K562 (cell line): Measurements from ENCODE around the gene CENPB. TPM values are rescaled to one million over a fixed set of nuclear protein-coding genes. Genes with fewer than 3 reads are reported as not detected.

ENCODE experiments used
- ATAC-seq: fragments of 200-7000 bp; cut with Tn5 transposase; 3 replicates; pipeline ENCODE4 v1.9.1; 2020; ENCODE audit warnings: moderate library complexity
- BruUV-seq: library from RNA; stranded (reverse); fragments of 400-500 nt; replicated peaks from 2 replicates; lab custom pipeline; 2021; lab: Mats Ljungman, UMichigan
- CTCF ChIA-PET: fragments of 300-600 bp; formaldehyde crosslinking; extraction: SDS; loops from one replicate; lab custom pipeline; 2021; ENCODE audit warnings: low intra/inter-chr PET ratio; lab: Yijun Ruan, JAX
- POLR2A ChIA-PET: fragments of 300-600, 350-650 bp; sonication (Branson Sonifier 250); formaldehyde crosslinking; extraction: SDS; loops from one replicate; lab custom pipeline; 2021; ENCODE audit warnings: antibody characterized with exemption, inconsistent platforms; lab: Yijun Ruan, JAX
- DNase-seq, 4 experiments: peaks; one replicate each; pipeline versions ENCODE4 v3.0.0 to v3.0.0-alpha.2; 2011 to 2018; ENCODE audit warnings: low spot score in 3 of 4, mixed read lengths in 3 of 4; ENCODE audit errors: extremely low read depth in 1 of 4
- FAIRE-seq: peaks from 2 replicates; lab custom pipeline; 2011; peaks lifted over from hg19 to GRCh38; lab: Jason Lieb, UNC
- H2AFZ ChIP-seq: 2 replicates; pipeline ENCODE4 v1.6.0; 2011; ENCODE audit warnings: low read depth, low read length, control low read depth, inconsistent platforms
- H3K27ac ChIP-seq: fragments of 200-600 bp; 3 replicates; pipeline ENCODE4 v1.8.0; 2011; ENCODE audit warnings: low read depth, mild to moderate bottlenecking, control low read depth, inconsistent platforms, low read length, moderate library complexity, mixed read lengths; ENCODE audit errors: extremely low read depth
- H3K27me3 ChIP-seq, 2 experiments: fragments of 300-600 bp in 1 of 2; 2 replicates in 1 of 2; 3 replicates in 1 of 2; pipeline versions ENCODE4 v1.6.0 to v1.8.0; 2011; ENCODE audit warnings: inconsistent platforms in 2 of 2, low read length in 2 of 2, mild to moderate bottlenecking in 1 of 2, mixed read lengths in 1 of 2, moderate library complexity in 1 of 2; ENCODE audit not compliant: control insufficient read depth in 2 of 2, insufficient read depth in 2 of 2
- H3K36me3 ChIP-seq: fragments of 300-600 bp; 3 replicates; pipeline ENCODE4 v1.8.0; 2011; ENCODE audit warnings: mild to moderate bottlenecking, low read length, inconsistent platforms; ENCODE audit not compliant: control insufficient read depth, insufficient read depth
- H3K4me1 ChIP-seq, 2 experiments: fragments of 200-600 bp in 1 of 2; replicated peaks in 1 of 2; 2 replicates in 1 of 2; 3 replicates in 1 of 2; pipeline versions ENCODE4 v1.5.1 to v1.8.0; 2011; ENCODE audit warnings: inconsistent platforms in 2 of 2, low read length in 2 of 2, mild to moderate bottlenecking in 1 of 2, mixed read lengths in 1 of 2, moderate library complexity in 1 of 2; ENCODE audit not compliant: control insufficient read depth in 2 of 2, insufficient read depth in 2 of 2
- H3K4me2 ChIP-seq: 2 replicates; pipeline ENCODE4 v1.6.1; 2011; ENCODE audit warnings: low read length, control low read depth, inconsistent platforms, mixed read lengths; ENCODE audit not compliant: insufficient read depth
- H3K4me3 ChIP-seq: fragments of 200-600 bp; sonication (generic), shearing (Covaris generic); 2 replicates; pipeline ENCODE4 v1.5.1; 2016; ENCODE audit warnings: control low read depth, inconsistent platforms
- H3K79me2 ChIP-seq: fragments of 200-600 bp; 3 replicates; pipeline ENCODE4 v1.8.0; 2011; ENCODE audit warnings: low read length, inconsistent platforms; ENCODE audit not compliant: control insufficient read depth, insufficient read depth
- H3K9ac ChIP-seq, 2 experiments: 2 replicates each; pipeline versions ENCODE4 v1.6.0 to v1.6.1; 2011; ENCODE audit warnings: low read depth in 2 of 2, low read length in 2 of 2, control low read depth in 1 of 2, inconsistent platforms in 1 of 2, mild to moderate bottlenecking in 1 of 2, mixed read lengths in 1 of 2; ENCODE audit not compliant: insufficient read depth in 1 of 2
- H3K9me1 ChIP-seq: one replicate; pipeline ENCODE4 v1.6.0; 2011; ENCODE audit warnings: inconsistent platforms, mild to moderate bottlenecking, low read length, moderate library complexity; ENCODE audit not compliant: control insufficient read depth, insufficient read depth
- H3K9me3 ChIP-seq: replicated peaks from 2 replicates; pipeline ENCODE4 v1.5.1; 2011; ENCODE audit warnings: low read depth, low read length, inconsistent platforms; ENCODE audit not compliant: control insufficient read depth, insufficient read depth
- H4K20me1 ChIP-seq: replicated peaks from 2 replicates; pipeline ENCODE4 v1.6.1; 2011; ENCODE audit warnings: low read length, inconsistent platforms, mixed read lengths; ENCODE audit not compliant: control insufficient read depth, insufficient read depth
- ARID1B ChIP-seq: fragments of 450-650 bp; IDR thresholded peaks from 2 replicates; pipeline ENCODE4 v1.6.1; 2016; ENCODE audit warnings: antibody characterized with exemption, mild to moderate bottlenecking, inconsistent platforms
- DIDO1 ChIP-seq: fragments of 450-650 bp; IDR thresholded peaks from 2 replicates; pipeline ENCODE4 v1.6.1; 2016; ENCODE audit warnings: low read depth, missing biosample characterization, missing genetic modification characterization
- ELF1 ChIP-seq: fragments of 200-800 bp; sonication (Bioruptor generic); IDR thresholded peaks from 2 replicates; pipeline ENCODE4 v1.6.1; 2016; ENCODE audit warnings: missing genetic modification characterization, missing compliant biosample characterization
- JUN ChIP-seq, 2 experiments: sonication (generic) in 1 of 2; formaldehyde crosslinking in 1 of 2; IDR thresholded peaks; 2 replicates each; pipeline versions ENCODE4 v1.6.1 to v1.8.0; 2012 to 2022; ENCODE audit warnings: borderline replicate concordance in 2 of 2, mild to moderate bottlenecking in 2 of 2, improper control_type of control experiment in 1 of 2, low read depth in 1 of 2, low read length in 1 of 2, missing genetic modification reagents in 1 of 2
- MBD2 ChIP-seq: sonication (generic); IDR thresholded peaks from 2 replicates; pipeline ENCODE4 v1.6.1; 2016; ENCODE audit warnings: low read depth, borderline replicate concordance
- RBFOX2 ChIP-seq: fragments of 200-400 bp; formaldehyde crosslinking; IDR thresholded peaks from 2 replicates; pipeline ENCODE4 v1.6.1; 2017; ENCODE audit warnings: low read depth, mild to moderate bottlenecking, low read length, moderate library complexity
- RFX7 ChIP-seq: fragments of 250-450 bp; sonication (Bioruptor Pico); IDR thresholded peaks from 2 replicates; pipeline ENCODE4 v1.5.1; 2021; ENCODE audit warnings: mild to moderate bottlenecking
- ZKSCAN3 ChIP-seq: fragments of 250-450 bp; sonication (Bioruptor Pico); IDR thresholded peaks from 2 replicates; pipeline ENCODE4 v1.4.0; 2020
- ZNF274 ChIP-seq: IDR thresholded peaks from 2 replicates; pipeline ENCODE4 v1.6.1; 2011; ENCODE audit warnings: low read depth, mild to moderate bottlenecking, low read length, moderate library complexity, borderline replicate concordance
- WGBS: fragments of 100-300 bp; shearing (Covaris generic); methylation state at CpG from one replicate; pipeline ENCODE4 v1.1.6; 2016; ENCODE audit warnings: low coverage, mixed read lengths; ENCODE audit not compliant: insufficient coverage; ENCODE audit errors: missing lambda C conversion rate; 5-methylcytosine and 5-hydroxymethylcytosine counted together
- in situ Hi-C: fragments of 300-500 bp; cut with MboI; formaldehyde crosslinking; loops from 4 replicates; pipeline ENCODE4 v1.15.0; 2018; ENCODE audit warnings: inconsistent platforms, mixed read lengths
- intact Hi-C: fragments of 100-400 bp; cut with micrococcal nuclease; formaldehyde crosslinking; loops from 2 replicates; pipeline ENCODE4 v1.14.2; 2022
- polyA plus RNA-seq, 8 experiments: library from polyadenylated mRNA; depleted of rRNA in 4 of 8; stranded (reverse) in 5 of 8; unstranded in 3 of 8; fragments of >200 nt; fragmentation: Nextera tagmentation in 2 of 8; fragmentation: Illumina TruSeq in 1 of 8; extraction: Ambion mirVana in 2 of 8; extraction: Trizol in 1 of 8; gene quantifications; 2 replicates each; pipeline versions ENCODE4 v1.2.1 to v1.2.3, GENCODE V29; 2011 to 2014; ENCODE audit warnings: inconsistent platforms in 1 of 8, missing spikeins in 1 of 8
- total RNA-seq, 7 experiments: library from RNA; depleted of rRNA in 6 of 7; stranded (reverse); fragments of >200 nt in 6 of 7; fragmentation: Illumina TruSeq in 2 of 7; extraction: Trizol in 2 of 7; gene quantifications; 2 replicates each; pipeline versions ENCODE4 v1.2.1 to v1.2.3, GENCODE V29; 2011 to 2021; ENCODE audit warnings: low replicate concordance in 1 of 7
- TF ChIP-seq, protein P1 (sequence below): sonication (generic); formaldehyde crosslinking; IDR thresholded peaks from 2 replicates; pipeline ENCODE4 v1.8.0; 2022; ENCODE audit warnings: missing genetic modification reagents, mild to moderate bottlenecking, moderate library complexity, borderline replicate concordance
- TF ChIP-seq, protein P2 (sequence below): fragments of 450-650 bp; formaldehyde crosslinking; conservative IDR thresholded peaks from 2 replicates; pipeline ENCODE4 v1.4.0; 2022; ENCODE audit warnings: mild to moderate bottlenecking, missing genetic modification characterization

Gene CENPB
- total and polyA plus RNA-seq, 9 of the 15 experiments (the other 6 are each of a cell fraction or from before 2014, with no cell fraction given) = 0.17 to 70.8 (median 24.9) TPM

DNA sequence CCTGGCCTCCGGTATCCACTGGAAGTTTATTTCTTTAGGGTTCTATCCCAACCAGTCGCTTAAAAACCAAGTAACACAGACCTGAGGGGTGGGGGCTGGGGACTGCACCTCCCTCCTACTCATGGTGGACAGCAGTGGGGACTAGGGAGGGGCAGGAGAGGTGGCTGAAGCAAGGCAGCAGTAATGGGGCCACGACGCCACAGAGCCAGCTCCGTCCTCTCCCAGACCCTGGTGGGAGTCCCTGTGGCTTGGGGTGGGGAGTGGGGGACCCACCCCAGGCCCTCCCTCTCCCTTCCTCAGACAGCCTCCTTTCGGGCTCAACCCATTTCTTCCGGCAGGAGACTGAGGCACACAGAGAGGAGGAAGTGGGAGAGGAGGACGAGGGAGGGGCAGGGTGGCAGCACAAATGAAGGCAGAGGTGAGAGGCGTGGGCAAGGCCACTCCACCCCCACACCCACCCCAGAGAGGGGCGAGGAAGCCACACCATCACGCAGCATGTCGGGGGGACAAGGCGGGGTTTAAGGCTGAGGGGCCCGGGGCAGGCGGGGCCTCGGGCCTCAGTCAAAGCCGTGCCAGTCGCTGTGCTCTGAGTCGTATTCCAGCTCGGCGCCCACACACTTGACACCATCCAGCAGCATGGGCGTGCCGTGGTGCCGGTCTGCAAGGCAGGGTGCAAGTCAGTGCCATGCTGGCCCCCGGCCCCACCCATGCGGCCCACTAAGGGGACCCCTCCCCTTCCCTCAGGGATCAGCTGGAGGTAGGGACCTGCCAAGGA is 32.9 kb downstream of the CENPB start:
- H3K9ac ChIP-seq = no peak overlapping the region; a peak in 1 of 4 replicates
- no peaks in the 10 kb centered on the region for H4K20me1 ChIP-seq
- H3K27me3 ChIP-seq = no peaks in the 10 kb centered on the region
- in situ Hi-C loops = no loop called here
- H3K79me2 ChIP-seq = no peaks in the 10 kb centered on the region
- ChIA-PET CTCF (interaction anchor here (0.8 kb wide), 1 partner anchor 33 kb away, joined by 7 read pairs; no protein-coding TSS in a partner anchor), POLR2A (interaction anchor here (0.6 to 1.2 kb wide), 2 partner anchors 14 to 17 kb away, joined by 3 to 4 read pairs; no protein-coding TSS in a partner anchor)
- intact Hi-C loops = loop anchor here (1.0 kb wide), 1 partner anchor 28 kb away; the partner anchor contains the start of gene SPEF1
- no peak overlapping the region for H3K4me2 ChIP-seq
- DNase-seq (no peak), FAIRE-seq (no peak)
- no peaks in the 10 kb centered on the region for H3K9me3 ChIP-seq
- no peak overlapping the region for H3K27ac ChIP-seq
- 97% methylated on average over 3 of the region's 26 CpGs for WGBS
- peaks cover 2% of the 10 kb centered on the region for H3K9me1 ChIP-seq
- H2AFZ ChIP-seq = no peak overlapping the region
- H3K4me3 ChIP-seq = no peak overlapping the region
- H3K4me1 ChIP-seq = peaks cover 0 to 20% of the 10 kb centered on the region in 2 experiments; a peak in 2 of 5 replicates
- H3K36me3 ChIP-seq = peaks cover 45% of the 10 kb centered on the region; the same call in 2 of the 3 replicates
- TF ChIP-seq ZNF274 (no peak), RBFOX2 (0 out of 2 replicates have a peak, but pooled peaks have one; percentile 16)
- TF ChIP-seq, all 486 proteins: peak for 1
- BruUV-seq = TSS peak; percentile 80
- no peak for ATAC-seq

DNA sequence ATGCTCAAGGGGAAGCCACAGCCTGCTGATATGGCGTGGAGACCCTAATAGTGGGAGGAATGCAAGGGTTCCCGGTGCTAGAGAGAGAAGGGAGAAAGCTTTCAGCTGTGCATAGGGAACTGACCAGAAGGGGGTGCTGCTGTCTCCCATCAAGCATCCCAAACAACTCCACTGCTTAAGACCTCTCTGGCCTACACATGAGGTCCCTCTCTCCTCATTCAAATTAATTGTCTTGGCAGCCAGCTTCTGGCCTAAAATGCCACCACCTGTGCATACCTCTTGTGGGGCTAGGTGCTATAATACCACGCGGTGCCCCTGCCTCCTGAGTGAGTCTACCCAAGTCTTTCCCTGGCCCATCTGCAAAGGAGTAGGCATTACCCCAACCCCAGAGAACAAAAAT is 33.4 kb downstream of the CENPB start:
- no peaks in the 10 kb centered on the region for H3K9me3 ChIP-seq
- WGBS = 58% methylated on average over 4 of the region's 4 CpGs
- H2AFZ ChIP-seq = no peak overlapping the region
- ChIA-PET POLR2A (interaction anchor here (0.7 kb wide), 1 partner anchor 1218 kb away, joined by 3 read pairs; no protein-coding TSS in a partner anchor), CTCF (interaction anchor here (0.8 kb wide), 1 partner anchor 34 kb away, joined by 7 read pairs; no protein-coding TSS in a partner anchor)
- H3K4me3 ChIP-seq = no peak overlapping the region
- ATAC-seq = peak; percentile 85
- FAIRE-seq = peak; percentile 26
- H3K27ac ChIP-seq = no peak overlapping the region
- no peaks in the 10 kb centered on the region for H3K27me3 ChIP-seq
- in situ Hi-C loops (no loop called here), intact Hi-C loops (loop anchor here (1.0 kb wide), 1 partner anchor 28 kb away; the partner anchor contains the start of gene SPEF1)
- H3K9me1 ChIP-seq = peaks cover 2% of the 10 kb centered on the region
- peak; percentile 46 to 63 (median 48) for DNase-seq
- no TSS peak for BruUV-seq
- peaks cover 0 to 22% of the 10 kb centered on the region in 2 experiments; a peak in 2 of 5 replicates for H3K4me1 ChIP-seq
- H3K4me2 ChIP-seq = no peak overlapping the region
- no peak overlapping the region for H3K9ac ChIP-seq
- peaks cover 40% of the 10 kb centered on the region; the same call in 2 of the 3 replicates for H3K36me3 ChIP-seq
- no peaks in the 10 kb centered on the region for H4K20me1 ChIP-seq
- H3K79me2 ChIP-seq = no peaks in the 10 kb centered on the region
- no peak for TF ChIP-seq JUN (IDR thresholded peaks at IDR 0.05; ENCODE audit: borderline replicate concordance, low read depth, low read length)
- TF ChIP-seq JUN (CRISPR knock-in tag; IDR thresholded peaks at IDR 0.05; ENCODE audit: borderline replicate concordance) = no peak
- TF ChIP-seq DIDO1 (tag) = no peak
- TF ChIP-seq RFX7 (CRISPR knock-in tag) = no peak
- no peak for TF ChIP-seq ZKSCAN3 (CRISPR knock-in tag)
- TF ChIP-seq ARID1B = no peak
- TF ChIP-seq MBD2 = no peak
- no peak for TF ChIP-seq ELF1 (tag)
- TF ChIP-seq, protein P1, sequence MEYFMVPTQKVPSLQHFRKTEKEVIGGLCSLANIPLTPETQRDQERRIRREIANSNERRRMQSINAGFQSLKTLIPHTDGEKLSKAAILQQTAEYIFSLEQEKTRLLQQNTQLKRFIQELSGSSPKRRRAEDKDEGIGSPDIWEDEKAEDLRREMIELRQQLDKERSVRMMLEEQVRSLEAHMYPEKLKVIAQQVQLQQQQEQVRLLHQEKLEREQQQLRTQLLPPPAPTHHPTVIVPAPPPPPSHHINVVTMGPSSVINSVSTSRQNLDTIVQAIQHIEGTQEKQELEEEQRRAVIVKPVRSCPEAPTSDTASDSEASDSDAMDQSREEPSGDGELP (CRISPR knock-in tag) = peak; percentile 33; the same call in 1 of the 2 replicates
- TF ChIP-seq, protein P2, sequence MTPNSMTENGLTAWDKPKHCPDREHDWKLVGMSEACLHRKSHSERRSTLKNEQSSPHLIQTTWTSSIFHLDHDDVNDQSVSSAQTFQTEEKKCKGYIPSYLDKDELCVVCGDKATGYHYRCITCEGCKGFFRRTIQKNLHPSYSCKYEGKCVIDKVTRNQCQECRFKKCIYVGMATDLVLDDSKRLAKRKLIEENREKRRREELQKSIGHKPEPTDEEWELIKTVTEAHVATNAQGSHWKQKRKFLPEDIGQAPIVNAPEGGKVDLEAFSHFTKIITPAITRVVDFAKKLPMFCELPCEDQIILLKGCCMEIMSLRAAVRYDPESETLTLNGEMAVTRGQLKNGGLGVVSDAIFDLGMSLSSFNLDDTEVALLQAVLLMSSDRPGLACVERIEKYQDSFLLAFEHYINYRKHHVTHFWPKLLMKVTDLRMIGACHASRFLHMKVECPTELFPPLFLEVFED (CRISPR knock-in tag) = no peak
